ENCODE data around the gene METAP2. TPM values are rescaled to one million over a fixed set of nuclear protein-coding genes. Genes with fewer than 3 reads are reported as not detected.

The METAP2 gene
- total and polyA plus RNA-seq, 2 of the 8 experiments (the other 6 are each of a cell fraction or from before 2014, with no cell fraction given), result 41.3 to 114 TPM

GRCh38 chr12:95460896-95461295 lies 13.1 kb upstream of the METAP2 start:
- Histone ChIP-seq H3K23ac (ENCODE audit: insufficient read length) (no peak overlapping the region), H3K14ac (ENCODE audit: insufficient read length) (no peak overlapping the region), H3K27ac (ENCODE audit: low read depth, low read length) (no peak overlapping the region), H2AFZ (ENCODE audit: low read length) (no peak overlapping the region), H3K4me1 (replicated peaks in 1 of 4; ENCODE audit: control insufficient read depth in 3 of 4, insufficient read depth in 4 of 4, low read length in 3 of 4) (no peaks in the 10 kb centered on the region), H2BK20ac (ENCODE audit: low read length) (no peak overlapping the region), H2BK120ac (replicated peaks; ENCODE audit: low read depth, low read length) (no peak overlapping the region), H2BK12ac (ENCODE audit: low read depth, low read length) (no peak overlapping the region), H3K79me1 (ENCODE audit: low read depth, low read length) (no peaks in the 10 kb centered on the region), H3K9ac (replicated peaks in 1 of 4; ENCODE audit: extremely low read depth in 1 of 4, low read depth in 3 of 4, low read length in 3 of 4) (no peak overlapping the region), H3K27me3 (replicated peaks in 1 of 4; ENCODE audit: control insufficient read depth in 3 of 4, extremely low read depth in 1 of 4, insufficient read depth in 3 of 4, low read length in 3 of 4) (no peaks in the 10 kb centered on the region), H3K23me2 (ENCODE audit: low read depth, low read length) (no peaks in the 10 kb centered on the region), H3K56ac (replicated peaks; ENCODE audit: insufficient read length, low read depth, low read length) (no peak overlapping the region), H3K18ac (ENCODE audit: extremely low read depth, low read length) (no peak overlapping the region), H4K20me1 (replicated peaks in 1 of 2; ENCODE audit: control insufficient read depth in 1 of 2, insufficient read depth in 2 of 2, low read length in 2 of 2) (no peaks in the 10 kb centered on the region), H2AK5ac (ENCODE audit: low read depth, low read length) (no peak overlapping the region), H4K8ac (ENCODE audit: extremely low read depth, insufficient read depth, low read length) (no peak overlapping the region), H3K4me3 (ENCODE audit: extremely low read depth in 1 of 4, insufficient read depth in 2 of 4, low read depth in 3 of 4, low read length in 4 of 4) (no peak overlapping the region), H4K91ac (replicated peaks; ENCODE audit: insufficient read length, low read length) (no peak overlapping the region), H4K5ac (ENCODE audit: insufficient read length, low read depth, low read length) (no peak overlapping the region), H3K4me2 (ENCODE audit: insufficient read depth in 1 of 2, low read depth in 2 of 2, low read length in 2 of 2) (no peak overlapping the region), H3K36me3 (ENCODE audit: control insufficient read depth in 2 of 4, insufficient read depth in 4 of 4, low read length in 3 of 4) (no peaks in the 10 kb centered on the region), H2BK15ac (ENCODE audit: low read length) (no peak overlapping the region), H3K9me3 (ENCODE audit: insufficient read depth in 2 of 2, low read depth in 1 of 2, low read length in 1 of 2) (peaks cover 15 to 19% of the 10 kb centered on the region in 2 experiments; a peak in 2 of 4 replicates), H3K4ac (replicated peaks; ENCODE audit: insufficient read length, low read depth, low read length) (no peak overlapping the region), H3K79me2 (ENCODE audit: control insufficient read depth in 1 of 2, insufficient read depth in 2 of 2, low read length in 2 of 2) (no peaks in the 10 kb centered on the region), H2BK5ac (ENCODE audit: low read depth, low read length) (no peak overlapping the region)
- ChIA-PET CTCF (ENCODE audit: partially characterized antibody) (interaction anchor here (0.6 kb wide), 1 partner anchor 815 kb away, joined by 3 read pairs; no protein-coding TSS in a partner anchor), POLR2A (ENCODE audit: partially characterized antibody) (no interaction called here)
- WGBS, 2 experiments (ENCODE audit: extremely low coverage in 1 of 2, insufficient coverage in 1 of 2, insufficient read length in 1 of 2, insufficient replicate concordance in 2 of 2, low coverage in 1 of 2, low lambda C conversion rate in 2 of 2, missing lambda C conversion rate in 1 of 2), result 75% methylated on average over 1 of the region's 1 CpG; no CpG with 5 or more reads in 1 of the 2 experiments
- DNase-seq (ENCODE audit: low read depth in 1 of 2, low spot score in 2 of 2) (no peak), FAIRE-seq (no peak)
- TF ChIP-seq JUND (IDR thresholded peaks at IDR 0.05; ENCODE audit: low read length) (no peak), SRF (IDR thresholded peaks at IDR 0.05; ENCODE audit: low read depth, low read length) (no peak), TAF7 (optimal IDR thresholded peaks at IDR 0.05; ENCODE audit: borderline replicate concordance, low read depth, low read length) (no peak), FOSL1 (IDR thresholded peaks at IDR 0.05; ENCODE audit: insufficient read depth, low read depth, low read length) (no peak), KDM5A (IDR thresholded peaks at IDR 0.05; ENCODE audit: low read length) (no peak), TAF1 (IDR thresholded peaks at IDR 0.05; ENCODE audit: low read depth, low read length) (no peak), GABPA (IDR thresholded peaks at IDR 0.05; ENCODE audit: borderline replicate concordance, insufficient read depth, low read length) (no peak), KDM1A (IDR thresholded peaks at IDR 0.05; ENCODE audit: borderline replicate concordance, low read length) (no peak), ATF2 (IDR thresholded peaks at IDR 0.05; ENCODE audit: low read length) (no peak), SIN3A (conservative IDR thresholded peaks at IDR 0.05 in 1 of 2, IDR thresholded peaks at IDR 0.05 in 1 of 2; ENCODE audit: low read depth in 1 of 2, low read length in 2 of 2) (no peak), TCF12 (IDR thresholded peaks at IDR 0.05; ENCODE audit: low read depth, low read length) (no peak), POU5F1 (IDR thresholded peaks at IDR 0.05; ENCODE audit: low read depth, low read length) (no peak), CBX5 (IDR thresholded peaks at IDR 0.05; ENCODE audit: low read depth, low read length) (no peak)

Data from H1 (cell line).